Keratinocyte (primary cell): ENCODE results near the gene GRIN2C. TPM values are rescaled to one million over a fixed set of nuclear protein-coding genes. Genes with fewer than 3 reads are reported as not detected.

Experiments used
- DNase-seq: peaks from one replicate; pipeline ENCODE4 v3.0.0-alpha.2; 2011; ENCODE audit warnings: low read depth, missing footprints, low spot score
- FAIRE-seq: peaks from 2 replicates; lab custom pipeline; 2011; peaks lifted over from hg19 to GRCh38; lab: Jason Lieb, UNC
- H2AFZ ChIP-seq: 2 replicates; pipeline ENCODE4 v1.6.0; 2012; ENCODE audit warnings: low read length, control low read depth, inconsistent platforms; ENCODE audit not compliant: control insufficient read depth
- H3K27ac ChIP-seq: 2 replicates; pipeline ENCODE4 v1.5.1; 2011; ENCODE audit warnings: low read length; ENCODE audit not compliant: control insufficient read depth, insufficient read depth
- H3K27me3 ChIP-seq: 3 replicates; pipeline ENCODE4 v1.6.0; 2011; ENCODE audit warnings: low read length; ENCODE audit not compliant: control insufficient read depth, insufficient read depth; ENCODE audit errors: extremely low read depth
- H3K36me3 ChIP-seq, 2 experiments: 2 replicates in 1 of 2; 3 replicates in 1 of 2; pipeline ENCODE4 v1.5.1; 2011; ENCODE audit warnings: low read length in 2 of 2, mild to moderate bottlenecking in 1 of 2; ENCODE audit not compliant: control insufficient read depth in 2 of 2, insufficient read depth in 2 of 2; ENCODE audit errors: extremely low read depth in 1 of 2
- H3K4me1 ChIP-seq: 3 replicates; pipeline ENCODE4 v1.5.1; 2011; ENCODE audit warnings: low read length; ENCODE audit not compliant: control insufficient read depth, insufficient read depth; ENCODE audit errors: extremely low read depth
- H3K4me2 ChIP-seq: 3 replicates; pipeline ENCODE4 v1.6.0; 2011; ENCODE audit warnings: low read depth, low read length; ENCODE audit not compliant: control insufficient read depth, insufficient read depth; ENCODE audit errors: extremely low read depth
- H3K4me3 ChIP-seq, 3 experiments: fragments of 200-600 bp in 1 of 3; sonication (generic) in 1 of 3; 2 replicates in 2 of 3; 3 replicates in 1 of 3; pipeline ENCODE4 v1.5.1; 2011 to 2016; ENCODE audit warnings: low read length in 3 of 3, mild to moderate bottlenecking in 3 of 3, control low read depth in 2 of 3, inconsistent platforms in 1 of 3, low read depth in 1 of 3, mixed read lengths in 1 of 3, mixed run types in 1 of 3, moderate library complexity in 1 of 3; ENCODE audit not compliant: control insufficient read depth in 2 of 3, insufficient read depth in 2 of 3; ENCODE audit errors: extremely low read depth in 1 of 3
- H3K79me2 ChIP-seq: 2 replicates; pipeline ENCODE4 v1.6.0; 2012; ENCODE audit warnings: low read length; ENCODE audit not compliant: control insufficient read depth, insufficient read depth
- H3K9ac ChIP-seq: 3 replicates; pipeline ENCODE4 v1.6.0; 2011; ENCODE audit warnings: low read length; ENCODE audit not compliant: control insufficient read depth, insufficient read depth; ENCODE audit errors: extremely low read depth
- H3K9me1 ChIP-seq: 3 replicates; pipeline ENCODE4 v1.6.0; 2011; ENCODE audit warnings: low read length; ENCODE audit not compliant: control insufficient read depth, insufficient read depth; ENCODE audit errors: extremely low read depth
- H3K9me3 ChIP-seq: 2 replicates; pipeline ENCODE4 v1.5.1; 2012; ENCODE audit warnings: low read depth, low read length; ENCODE audit not compliant: control insufficient read depth
- H4K20me1 ChIP-seq: 3 replicates; pipeline ENCODE4 v1.6.0; 2011; ENCODE audit warnings: low read length; ENCODE audit not compliant: control insufficient read depth, insufficient read depth; ENCODE audit errors: extremely low read depth
- EZH2 ChIP-seq: IDR thresholded peaks from one replicate; pipeline ENCODE4 v1.6.1; 2012; ENCODE audit warnings: inconsistent platforms, mild to moderate bottlenecking, low read length, moderate library complexity
- dilution Hi-C: fragments of 300-500 bp; cut with MboI; formaldehyde crosslinking; loops from one replicate; pipeline ENCODE4 v1.7.0; 2020; ENCODE audit warnings: low sequenced_read_pairs; ENCODE audit not compliant: extremely low pct_ligation_motif_present
- polyA plus RNA-seq, 5 experiments: library from polyadenylated mRNA; depleted of rRNA in 3 of 5; stranded (reverse) in 3 of 5; stranded (forward) in 1 of 5; unstranded in 1 of 5; fragments of >200 nt; gene quantifications; 1 replicate in 1 of 5; 2 replicates in 3 of 5; 3 replicates in 1 of 5; pipeline versions ENCODE4 v1.2.1 to v1.2.3, GENCODE V29; 2011 to 2012; ENCODE audit warnings: missing spikeins in 2 of 5, low read depth in 1 of 5, low replicate concordance in 1 of 5
- TF ChIP-seq, protein P1 (sequence below), 3 experiments: IDR thresholded peaks in 1 of 3; conservative IDR thresholded peaks in 1 of 3; optimal IDR thresholded peaks in 1 of 3; 2 replicates in 2 of 3; 3 replicates in 1 of 3; pipeline versions ENCODE3 to v1.5.1; 2011; ENCODE audit warnings: low read length in 3 of 3, mild to moderate bottlenecking in 3 of 3, moderate library complexity in 2 of 3, control low read depth in 1 of 3, inconsistent platforms in 1 of 3; ENCODE audit not compliant: insufficient read depth in 2 of 3; ENCODE audit errors: extremely low read depth in 1 of 3

The GRIN2C gene
- polyA plus RNA-seq, 1 donor (not counting 4 experiments of a cell fraction or from before 2014, with no cell fraction given), result not detected

DNA sequence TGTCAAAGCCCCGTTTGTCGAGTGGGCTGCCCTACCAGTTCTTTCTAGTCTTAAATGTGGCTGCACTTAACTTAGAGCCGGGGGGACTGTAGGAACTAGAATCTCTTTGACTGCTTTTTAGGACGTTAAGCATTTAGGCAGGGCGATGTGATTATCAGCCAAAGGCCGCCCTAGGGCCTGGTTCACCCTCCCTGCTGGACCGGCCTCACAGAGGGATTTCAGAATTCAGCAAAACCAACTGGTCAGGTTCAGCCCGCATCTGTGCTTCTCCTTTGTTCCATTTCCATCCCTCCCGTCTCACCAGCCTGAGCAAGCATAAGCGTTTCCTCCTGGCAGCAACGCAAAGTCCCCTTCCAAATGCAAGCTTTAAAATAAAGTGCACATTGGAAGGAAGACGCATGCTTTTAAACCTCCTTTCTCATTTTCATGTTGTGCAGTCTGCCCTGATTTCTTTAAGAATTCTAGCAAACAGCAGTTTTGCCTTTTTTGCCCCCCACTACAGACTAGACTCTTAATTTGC is 67.0 kb downstream of the GRIN2C start:
- dilution Hi-C loops, result no loop called here
- no peak for TF ChIP-seq EZH2
- TF ChIP-seq, protein P1, sequence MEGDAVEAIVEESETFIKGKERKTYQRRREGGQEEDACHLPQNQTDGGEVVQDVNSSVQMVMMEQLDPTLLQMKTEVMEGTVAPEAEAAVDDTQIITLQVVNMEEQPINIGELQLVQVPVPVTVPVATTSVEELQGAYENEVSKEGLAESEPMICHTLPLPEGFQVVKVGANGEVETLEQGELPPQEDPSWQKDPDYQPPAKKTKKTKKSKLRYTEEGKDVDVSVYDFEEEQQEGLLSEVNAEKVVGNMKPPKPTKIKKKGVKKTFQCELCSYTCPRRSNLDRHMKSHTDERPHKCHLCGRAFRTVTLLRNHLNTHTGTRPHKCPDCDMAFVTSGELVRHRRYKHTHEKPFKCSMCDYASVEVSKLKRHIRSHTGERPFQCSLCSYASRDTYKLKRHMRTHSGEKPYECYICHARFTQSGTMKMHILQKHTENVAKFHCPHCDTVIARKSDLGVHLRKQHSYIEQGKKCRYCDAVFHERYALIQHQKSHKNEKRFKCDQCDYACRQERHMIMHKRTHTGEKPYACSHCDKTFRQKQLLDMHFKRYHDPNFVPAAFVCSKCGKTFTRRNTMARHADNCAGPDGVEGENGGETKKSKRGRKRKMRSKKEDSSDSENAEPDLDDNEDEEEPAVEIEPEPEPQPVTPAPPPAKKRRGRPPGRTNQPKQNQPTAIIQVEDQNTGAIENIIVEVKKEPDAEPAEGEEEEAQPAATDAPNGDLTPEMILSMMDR (optimal IDR thresholded peaks at IDR 0.05 in 1 of 3, IDR thresholded peaks at IDR 0.05 in 1 of 3, conservative IDR thresholded peaks at IDR 0.05 in 1 of 3; ENCODE audit: extremely low read depth in 1 of 3, insufficient read depth in 2 of 3, low read length in 3 of 3), result no peak
- Histone ChIP-seq H3K4me2 (no peak overlapping the region), H3K9ac (no peak overlapping the region), H3K36me3 (peaks cover 20 to 29% of the 10 kb centered on the region in 2 experiments), H3K27ac (no peak overlapping the region), H3K4me1 (peaks cover 15% of the 10 kb centered on the region), H3K27me3 (no peaks in the 10 kb centered on the region), H3K9me1 (no peaks in the 10 kb centered on the region), H3K9me3 (no peaks in the 10 kb centered on the region), H4K20me1 (no peaks in the 10 kb centered on the region), H3K79me2 (no peaks in the 10 kb centered on the region), H2AFZ (no peak overlapping the region), H3K4me3 (no peak overlapping the region)
- no peak for FAIRE-seq
- DNase-seq, result no peak

Other genes starting within 250 kb of the GRIN2C start
- gene CD300E, start 236.1 kb downstream of the GRIN2C start, polyA plus RNA-seq, result not detected in 3 replicates
- not detected in 3 replicates for gene CD300LF, start 147.0 kb downstream of the GRIN2C start, polyA plus RNA-seq
- gene RAB37, start 122.6 kb downstream of the GRIN2C start, polyA plus RNA-seq, result 0.03 to 0.09 TPM (median 0.05 TPM) in 3 replicates
- 30.6 to 48.8 TPM (median 45.6 TPM) in 3 replicates for gene NHERF1, start 111.3 kb downstream of the GRIN2C start, polyA plus RNA-seq
- 34.6 to 49.8 TPM (median 36.9 TPM) in 3 replicates for gene NAT9, start 83.5 kb downstream of the GRIN2C start, polyA plus RNA-seq
- 9.3 to 18.8 TPM (median 12.0 TPM) in 3 replicates for gene FDXR, start 13.1 kb upstream of the GRIN2C start, polyA plus RNA-seq
- 0.07 to 0.57 TPM in 2 of 3 replicates, not detected in the other for gene FADS6, start 33.7 kb upstream of the GRIN2C start, polyA plus RNA-seq
- gene USH1G, start 63.4 kb upstream of the GRIN2C start, polyA plus RNA-seq, result 0.03 to 1.3 TPM (median 0.34 TPM) in 3 replicates
- gene OTOP2, start 64.4 kb upstream of the GRIN2C start, polyA plus RNA-seq, result 0.08 TPM in 1 of 3 replicates, not detected in the others
- gene OTOP3, start 76.0 kb upstream of the GRIN2C start, polyA plus RNA-seq, result 0.03 to 0.05 TPM in 2 of 3 replicates, not detected in the other
- 0.19 to 1.0 TPM (median 0.33 TPM) in 3 replicates for gene HID1, start 112.9 kb upstream of the GRIN2C start, polyA plus RNA-seq
- 7.1 to 16.0 TPM (median 9.3 TPM) in 3 replicates for gene CDR2L, start 127.7 kb upstream of the GRIN2C start, polyA plus RNA-seq
- gene MRPL58, start 152.8 kb upstream of the GRIN2C start, polyA plus RNA-seq, result 43.3 to 61.1 TPM (median 53.6 TPM) in 3 replicates
- 240 to 406 TPM (median 276 TPM) in 3 replicates for gene ATP5PD, start 187.1 kb upstream of the GRIN2C start, polyA plus RNA-seq
- gene KCTD2, start 187.3 kb upstream of the GRIN2C start, polyA plus RNA-seq, result 20.7 to 22.8 TPM (median 21.2 TPM) in 3 replicates
- gene SLC16A5, start 228.1 kb upstream of the GRIN2C start, polyA plus RNA-seq, result 3.5 to 5.4 TPM (median 4.0 TPM) in 3 replicates